ENCODE data around the gene PTPRK. TPM values are rescaled to one million over a fixed set of nuclear protein-coding genes. Genes with fewer than 3 reads are reported as not detected.

Gene PTPRK
- total and polyA plus RNA-seq, 2 experiments from 2014 or later, result 26.9 to 56.4 TPM

DNA sequence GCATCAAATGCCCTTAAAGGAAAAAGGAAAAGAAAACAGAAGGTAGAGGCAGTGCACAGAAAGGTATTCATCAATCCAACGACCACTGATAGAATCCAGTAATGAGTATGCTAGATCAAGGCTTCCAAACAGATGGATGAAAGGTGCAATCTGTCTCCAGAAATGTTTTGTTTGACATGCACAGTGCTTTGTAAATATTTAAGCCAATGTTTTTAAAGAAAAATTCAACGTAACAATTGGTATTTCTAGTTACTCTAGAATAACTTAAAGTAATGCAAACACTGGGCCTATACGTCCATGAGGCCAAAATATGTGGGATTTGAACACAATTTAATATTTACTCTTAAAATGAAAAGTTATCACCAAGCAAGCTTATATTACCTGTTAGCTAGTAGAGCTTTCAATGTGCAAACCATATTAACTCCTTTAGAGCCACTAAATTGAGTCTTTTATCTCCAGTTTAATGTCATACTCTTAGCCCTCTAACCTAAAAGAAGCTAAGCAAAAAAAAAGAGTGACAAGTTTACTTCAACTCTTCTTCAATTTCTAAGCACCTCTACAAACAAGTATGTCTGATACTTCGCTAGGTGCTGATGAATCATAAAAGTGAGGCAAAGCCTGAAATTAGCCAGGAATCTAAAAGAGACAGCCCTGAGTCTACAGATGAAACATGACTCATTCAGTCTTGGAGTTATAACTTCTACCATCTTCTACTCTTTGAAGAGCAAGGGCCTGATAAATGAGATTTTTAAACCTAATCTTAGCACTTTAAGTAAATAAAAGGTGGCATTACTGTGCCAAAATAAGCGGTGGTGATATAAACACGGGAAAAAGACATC is 169.8 kb downstream of the PTPRK start:
- no peaks in the 10 kb centered on the region for H3K36me3 Mint-ChIP-seq (ENCODE audit: low read depth)
- no peaks in the 10 kb centered on the region for H3K9me2 ChIP-seq (ENCODE audit: insufficient read depth)
- H3K4me3 Mint-ChIP-seq, result no peak overlapping the region
- ATAC-seq (no peak), DNase-seq (ENCODE audit: low spot score) (no peak)
- H3K4me2 ChIP-seq, result no peak overlapping the region
- no peaks in the 10 kb centered on the region; the same call in 1 of the 2 replicates for H4K20me1 ChIP-seq (replicated peaks; ENCODE audit: insufficient read depth)
- H3K4me1 Mint-ChIP-seq, result peaks cover 5% of the 10 kb centered on the region
- H3K27me3 ChIP-seq (ENCODE audit: insufficient read depth), result no peaks in the 10 kb centered on the region
- no peaks in the 10 kb centered on the region for H3K27me3 Mint-ChIP-seq (ENCODE audit: insufficient read depth, low read depth, poor library complexity)
- H3K27ac Mint-ChIP-seq, result peak overlapping the region; percentile 17; the same call in 1 of the 2 replicates
- H3K4me1 ChIP-seq (ENCODE audit: insufficient read depth), result 0 out of 2 replicates have a peak, but pooled peaks cover 6% of the 10 kb centered on the region
- H3K36me3 ChIP-seq (ENCODE audit: insufficient read depth), result no peaks in the 10 kb centered on the region
- no peaks in the 10 kb centered on the region for H3F3A ChIP-seq (replicated peaks; ENCODE audit: low read depth)
- H2AFZ ChIP-seq, result no peak overlapping the region
- H3K79me2 ChIP-seq (replicated peaks; ENCODE audit: insufficient read depth), result peaks cover 16% of the 10 kb centered on the region
- no peaks in the 10 kb centered on the region for H3K9me3 Mint-ChIP-seq
- TF ChIP-seq ZNF114 (CRISPR knock-in tag; IDR thresholded peaks at IDR 0.05), result no peak
- no peak for TF ChIP-seq POLR2AphosphoS5 (IDR thresholded peaks at IDR 0.05; ENCODE audit: low read depth)
- TF ChIP-seq, protein P1, sequence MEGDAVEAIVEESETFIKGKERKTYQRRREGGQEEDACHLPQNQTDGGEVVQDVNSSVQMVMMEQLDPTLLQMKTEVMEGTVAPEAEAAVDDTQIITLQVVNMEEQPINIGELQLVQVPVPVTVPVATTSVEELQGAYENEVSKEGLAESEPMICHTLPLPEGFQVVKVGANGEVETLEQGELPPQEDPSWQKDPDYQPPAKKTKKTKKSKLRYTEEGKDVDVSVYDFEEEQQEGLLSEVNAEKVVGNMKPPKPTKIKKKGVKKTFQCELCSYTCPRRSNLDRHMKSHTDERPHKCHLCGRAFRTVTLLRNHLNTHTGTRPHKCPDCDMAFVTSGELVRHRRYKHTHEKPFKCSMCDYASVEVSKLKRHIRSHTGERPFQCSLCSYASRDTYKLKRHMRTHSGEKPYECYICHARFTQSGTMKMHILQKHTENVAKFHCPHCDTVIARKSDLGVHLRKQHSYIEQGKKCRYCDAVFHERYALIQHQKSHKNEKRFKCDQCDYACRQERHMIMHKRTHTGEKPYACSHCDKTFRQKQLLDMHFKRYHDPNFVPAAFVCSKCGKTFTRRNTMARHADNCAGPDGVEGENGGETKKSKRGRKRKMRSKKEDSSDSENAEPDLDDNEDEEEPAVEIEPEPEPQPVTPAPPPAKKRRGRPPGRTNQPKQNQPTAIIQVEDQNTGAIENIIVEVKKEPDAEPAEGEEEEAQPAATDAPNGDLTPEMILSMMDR (conservative IDR thresholded peaks at IDR 0.05; ENCODE audit: low read depth in 2 of 2), result no peak
- TF ChIP-seq ZNF331 (CRISPR knock-in tag; IDR thresholded peaks at IDR 0.05; ENCODE audit: low read depth), result no peak
- no peak for TF ChIP-seq NANOG (IDR thresholded peaks at IDR 0.05; ENCODE audit: borderline replicate concordance)
- TF ChIP-seq, protein P2, sequence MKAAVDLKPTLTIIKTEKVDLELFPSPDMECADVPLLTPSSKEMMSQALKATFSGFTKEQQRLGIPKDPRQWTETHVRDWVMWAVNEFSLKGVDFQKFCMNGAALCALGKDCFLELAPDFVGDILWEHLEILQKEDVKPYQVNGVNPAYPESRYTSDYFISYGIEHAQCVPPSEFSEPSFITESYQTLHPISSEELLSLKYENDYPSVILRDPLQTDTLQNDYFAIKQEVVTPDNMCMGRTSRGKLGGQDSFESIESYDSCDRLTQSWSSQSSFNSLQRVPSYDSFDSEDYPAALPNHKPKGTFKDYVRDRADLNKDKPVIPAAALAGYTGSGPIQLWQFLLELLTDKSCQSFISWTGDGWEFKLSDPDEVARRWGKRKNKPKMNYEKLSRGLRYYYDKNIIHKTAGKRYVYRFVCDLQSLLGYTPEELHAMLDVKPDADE (IDR thresholded peaks at IDR 0.05), result no peak
- TF ChIP-seq JUNB (IDR thresholded peaks at IDR 0.05; ENCODE audit: unreplicated experiment), result no peak
- TF ChIP-seq, protein P3, sequence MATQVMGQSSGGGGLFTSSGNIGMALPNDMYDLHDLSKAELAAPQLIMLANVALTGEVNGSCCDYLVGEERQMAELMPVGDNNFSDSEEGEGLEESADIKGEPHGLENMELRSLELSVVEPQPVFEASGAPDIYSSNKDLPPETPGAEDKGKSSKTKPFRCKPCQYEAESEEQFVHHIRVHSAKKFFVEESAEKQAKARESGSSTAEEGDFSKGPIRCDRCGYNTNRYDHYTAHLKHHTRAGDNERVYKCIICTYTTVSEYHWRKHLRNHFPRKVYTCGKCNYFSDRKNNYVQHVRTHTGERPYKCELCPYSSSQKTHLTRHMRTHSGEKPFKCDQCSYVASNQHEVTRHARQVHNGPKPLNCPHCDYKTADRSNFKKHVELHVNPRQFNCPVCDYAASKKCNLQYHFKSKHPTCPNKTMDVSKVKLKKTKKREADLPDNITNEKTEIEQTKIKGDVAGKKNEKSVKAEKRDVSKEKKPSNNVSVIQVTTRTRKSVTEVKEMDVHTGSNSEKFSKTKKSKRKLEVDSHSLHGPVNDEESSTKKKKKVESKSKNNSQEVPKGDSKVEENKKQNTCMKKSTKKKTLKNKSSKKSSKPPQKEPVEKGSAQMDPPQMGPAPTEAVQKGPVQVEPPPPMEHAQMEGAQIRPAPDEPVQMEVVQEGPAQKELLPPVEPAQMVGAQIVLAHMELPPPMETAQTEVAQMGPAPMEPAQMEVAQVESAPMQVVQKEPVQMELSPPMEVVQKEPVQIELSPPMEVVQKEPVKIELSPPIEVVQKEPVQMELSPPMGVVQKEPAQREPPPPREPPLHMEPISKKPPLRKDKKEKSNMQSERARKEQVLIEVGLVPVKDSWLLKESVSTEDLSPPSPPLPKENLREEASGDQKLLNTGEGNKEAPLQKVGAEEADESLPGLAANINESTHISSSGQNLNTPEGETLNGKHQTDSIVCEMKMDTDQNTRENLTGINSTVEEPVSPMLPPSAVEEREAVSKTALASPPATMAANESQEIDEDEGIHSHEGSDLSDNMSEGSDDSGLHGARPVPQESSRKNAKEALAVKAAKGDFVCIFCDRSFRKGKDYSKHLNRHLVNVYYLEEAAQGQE (IDR thresholded peaks at IDR 0.05; ENCODE audit: unreplicated experiment), result no peak
- no peak for TF ChIP-seq CREB1 (CRISPR knock-in tag; IDR thresholded peaks at IDR 0.05; ENCODE audit: low read depth)
- no peak for TF ChIP-seq STAT1 (IDR thresholded peaks at IDR 0.05; ENCODE audit: unreplicated experiment)
- TF ChIP-seq, protein P4, sequence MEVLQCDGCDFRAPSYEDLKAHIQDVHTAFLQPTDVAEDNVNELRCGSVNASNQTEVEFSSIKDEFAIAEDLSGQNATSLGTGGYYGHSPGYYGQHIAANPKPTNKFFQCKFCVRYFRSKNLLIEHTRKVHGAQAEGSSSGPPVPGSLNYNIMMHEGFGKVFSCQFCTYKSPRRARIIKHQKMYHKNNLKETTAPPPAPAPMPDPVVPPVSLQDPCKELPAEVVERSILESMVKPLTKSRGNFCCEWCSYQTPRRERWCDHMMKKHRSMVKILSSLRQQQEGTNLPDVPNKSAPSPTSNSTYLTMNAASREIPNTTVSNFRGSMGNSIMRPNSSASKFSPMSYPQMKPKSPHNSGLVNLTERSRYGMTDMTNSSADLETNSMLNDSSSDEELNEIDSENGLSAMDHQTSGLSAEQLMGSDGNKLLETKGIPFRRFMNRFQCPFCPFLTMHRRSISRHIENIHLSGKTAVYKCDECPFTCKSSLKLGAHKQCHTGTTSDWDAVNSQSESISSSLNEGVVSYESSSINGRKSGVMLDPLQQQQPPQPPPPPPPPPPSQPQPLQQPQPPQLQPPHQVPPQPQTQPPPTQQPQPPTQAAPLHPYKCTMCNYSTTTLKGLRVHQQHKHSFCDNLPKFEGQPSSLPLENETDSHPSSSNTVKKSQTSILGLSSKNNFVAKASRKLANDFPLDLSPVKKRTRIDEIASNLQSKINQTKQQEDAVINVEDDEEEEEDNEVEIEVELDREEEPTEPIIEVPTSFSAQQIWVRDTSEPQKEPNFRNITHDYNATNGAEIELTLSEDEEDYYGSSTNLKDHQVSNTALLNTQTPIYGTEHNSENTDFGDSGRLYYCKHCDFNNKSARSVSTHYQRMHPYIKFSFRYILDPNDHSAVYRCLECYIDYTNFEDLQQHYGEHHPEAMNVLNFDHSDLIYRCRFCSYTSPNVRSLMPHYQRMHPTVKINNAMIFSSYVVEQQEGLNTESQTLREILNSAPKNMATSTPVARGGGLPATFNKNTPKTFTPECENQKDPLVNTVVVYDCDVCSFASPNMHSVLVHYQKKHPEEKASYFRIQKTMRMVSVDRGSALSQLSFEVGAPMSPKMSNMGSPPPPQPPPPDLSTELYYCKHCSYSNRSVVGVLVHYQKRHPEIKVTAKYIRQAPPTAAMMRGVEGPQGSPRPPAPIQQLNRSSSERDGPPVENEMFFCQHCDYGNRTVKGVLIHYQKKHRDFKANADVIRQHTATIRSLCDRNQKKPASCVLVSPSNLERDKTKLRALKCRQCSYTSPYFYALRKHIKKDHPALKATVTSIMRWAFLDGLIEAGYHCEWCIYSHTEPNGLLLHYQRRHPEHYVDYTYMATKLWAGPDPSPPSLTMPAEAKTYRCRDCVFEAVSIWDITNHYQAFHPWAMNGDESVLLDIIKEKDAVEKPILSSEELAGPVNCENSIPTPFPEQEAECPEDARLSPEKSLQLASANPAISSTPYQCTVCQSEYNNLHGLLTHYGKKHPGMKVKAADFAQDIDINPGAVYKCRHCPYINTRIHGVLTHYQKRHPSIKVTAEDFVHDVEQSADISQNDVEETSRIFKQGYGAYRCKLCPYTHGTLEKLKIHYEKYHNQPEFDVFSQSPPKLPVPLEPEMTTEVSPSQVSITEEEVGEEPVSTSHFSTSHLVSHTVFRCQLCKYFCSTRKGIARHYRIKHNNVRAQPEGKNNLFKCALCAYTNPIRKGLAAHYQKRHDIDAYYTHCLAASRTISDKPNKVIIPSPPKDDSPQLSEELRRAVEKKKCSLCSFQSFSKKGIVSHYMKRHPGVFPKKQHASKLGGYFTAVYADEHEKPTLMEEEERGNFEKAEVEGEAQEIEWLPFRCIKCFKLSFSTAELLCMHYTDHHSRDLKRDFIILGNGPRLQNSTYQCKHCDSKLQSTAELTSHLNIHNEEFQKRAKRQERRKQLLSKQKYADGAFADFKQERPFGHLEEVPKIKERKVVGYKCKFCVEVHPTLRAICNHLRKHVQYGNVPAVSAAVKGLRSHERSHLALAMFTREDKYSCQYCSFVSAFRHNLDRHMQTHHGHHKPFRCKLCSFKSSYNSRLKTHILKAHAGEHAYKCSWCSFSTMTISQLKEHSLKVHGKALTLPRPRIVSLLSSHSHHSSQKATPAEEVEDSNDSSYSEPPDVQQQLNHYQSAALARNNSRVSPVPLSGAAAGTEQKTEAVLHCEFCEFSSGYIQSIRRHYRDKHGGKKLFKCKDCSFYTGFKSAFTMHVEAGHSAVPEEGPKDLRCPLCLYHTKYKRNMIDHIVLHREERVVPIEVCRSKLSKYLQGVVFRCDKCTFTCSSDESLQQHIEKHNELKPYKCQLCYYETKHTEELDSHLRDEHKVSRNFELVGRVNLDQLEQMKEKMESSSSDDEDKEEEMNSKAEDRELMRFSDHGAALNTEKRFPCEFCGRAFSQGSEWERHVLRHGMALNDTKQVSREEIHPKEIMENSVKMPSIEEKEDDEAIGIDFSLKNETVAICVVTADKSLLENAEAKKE (CRISPR knock-in tag; IDR thresholded peaks at IDR 0.05), result no peak
- TF ChIP-seq EZH2phosphoT487 (IDR thresholded peaks at IDR 0.05; ENCODE audit: unreplicated experiment), result no peak
- TF ChIP-seq EZH2 (IDR thresholded peaks at IDR 0.05; ENCODE audit: low read depth, unreplicated experiment), result no peak
- no peak overlapping the region for H3K27ac ChIP-seq (ENCODE audit: low read depth)
- no peak overlapping the region for H3K4me3 ChIP-seq
